ENCODE results near the gene CELSR1.

DNA sequence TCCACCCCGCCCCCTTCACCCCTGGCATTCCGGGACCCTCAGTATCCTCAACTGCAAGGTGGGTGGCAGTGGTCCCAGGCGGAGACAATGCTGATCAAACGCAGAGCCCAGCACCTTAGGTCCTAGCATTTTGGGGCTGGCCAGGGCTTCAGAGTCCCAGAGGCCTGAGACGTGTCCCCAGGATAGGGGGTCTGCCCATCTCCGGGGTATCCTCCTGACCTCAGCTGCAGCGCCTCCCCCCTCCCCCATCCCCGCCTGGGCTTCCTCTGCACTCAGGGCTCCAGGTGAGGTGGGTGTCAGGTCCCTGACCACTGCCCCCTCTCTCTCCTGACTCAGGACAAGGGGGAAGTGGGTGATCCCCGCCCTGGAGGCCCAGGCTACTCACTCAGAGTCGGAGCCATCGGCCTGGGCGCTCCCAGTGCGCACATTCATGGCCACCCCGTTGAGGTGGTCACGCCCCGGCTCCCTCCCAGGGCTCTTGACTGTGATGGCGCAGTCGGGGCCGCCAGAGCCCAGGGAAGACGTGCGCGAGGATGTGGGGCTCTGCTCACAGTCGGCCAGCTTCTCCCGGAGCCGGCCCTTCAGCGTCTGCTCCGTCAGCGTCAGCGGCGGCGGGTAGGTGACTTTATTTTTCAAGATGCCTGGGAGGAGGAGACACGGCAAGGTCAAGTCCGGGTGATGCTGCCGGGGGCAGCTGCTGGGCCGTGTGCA, 173.7 kb downstream of the CELSR1 start:
- TF ChIP-seq, protein P1, sequence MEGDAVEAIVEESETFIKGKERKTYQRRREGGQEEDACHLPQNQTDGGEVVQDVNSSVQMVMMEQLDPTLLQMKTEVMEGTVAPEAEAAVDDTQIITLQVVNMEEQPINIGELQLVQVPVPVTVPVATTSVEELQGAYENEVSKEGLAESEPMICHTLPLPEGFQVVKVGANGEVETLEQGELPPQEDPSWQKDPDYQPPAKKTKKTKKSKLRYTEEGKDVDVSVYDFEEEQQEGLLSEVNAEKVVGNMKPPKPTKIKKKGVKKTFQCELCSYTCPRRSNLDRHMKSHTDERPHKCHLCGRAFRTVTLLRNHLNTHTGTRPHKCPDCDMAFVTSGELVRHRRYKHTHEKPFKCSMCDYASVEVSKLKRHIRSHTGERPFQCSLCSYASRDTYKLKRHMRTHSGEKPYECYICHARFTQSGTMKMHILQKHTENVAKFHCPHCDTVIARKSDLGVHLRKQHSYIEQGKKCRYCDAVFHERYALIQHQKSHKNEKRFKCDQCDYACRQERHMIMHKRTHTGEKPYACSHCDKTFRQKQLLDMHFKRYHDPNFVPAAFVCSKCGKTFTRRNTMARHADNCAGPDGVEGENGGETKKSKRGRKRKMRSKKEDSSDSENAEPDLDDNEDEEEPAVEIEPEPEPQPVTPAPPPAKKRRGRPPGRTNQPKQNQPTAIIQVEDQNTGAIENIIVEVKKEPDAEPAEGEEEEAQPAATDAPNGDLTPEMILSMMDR (IDR thresholded peaks at IDR 0.05; ENCODE audit: low read depth, low read length, poor library complexity, severe bottlenecking): no peak
- TF ChIP-seq EZH2phosphoT487 (IDR thresholded peaks at IDR 0.05; ENCODE audit: borderline replicate concordance, low read length): no peak

Measured in DOHH2 (cell line).